HG02981 (cell line): ENCODE measurements around the gene ADGRL3.
A peak's percentile ranks its signal among the peaks of the same experiment; 100 is the strongest.
"Not testable (repeated sequence)": the region's sequence is repeated elsewhere in the genome, so short reads cannot be mapped to it uniquely, and the experiment has no call there.

Experiments
- ATAC-seq: cut with Tn5 transposase; IDR thresholded peaks from one replicate; pipeline ENCODE4 v1.9.1; 2021; ENCODE audit warnings: mild to moderate bottlenecking, moderate library complexity; ENCODE audit not compliant: unreplicated experiment

ADGRL3 gene

GRCh38 chr4:61771056-61771455 is 570.9 kb downstream of the ADGRL3 start:
- ATAC-seq = no peak

GRCh38 chr4:61772126-61772525 is 572.0 kb downstream of the ADGRL3 start:
- ATAC-seq = no peak

- no peak for ATAC-seq
Measured at GRCh38 chr4:61773655-61774245, 573.6 kb downstream of the ADGRL3 start.

GRCh38 chr4:61782133-61782532 is 582.0 kb downstream of the ADGRL3 start:
- ATAC-seq = no peak

GRCh38 chr4:61783050-61783449 is 582.9 kb downstream of the ADGRL3 start:
- ATAC-seq = peak; percentile 83

- ATAC-seq = no peak
Measured at GRCh38 chr4:61785761-61786160, 585.6 kb downstream of the ADGRL3 start.

- no peak for ATAC-seq
Measured at GRCh38 chr4:61786211-61786610, 586.1 kb downstream of the ADGRL3 start.

GRCh38 chr4:61795998-61796397 is 595.9 kb downstream of the ADGRL3 start:
- ATAC-seq = no peak

- ATAC-seq = no peak
Measured at GRCh38 chr4:61799794-61800193, 599.7 kb downstream of the ADGRL3 start.

GRCh38 chr4:61805227-61805626 is 605.1 kb downstream of the ADGRL3 start:
- no peak for ATAC-seq

GRCh38 chr4:61805979-61806378 is 605.9 kb downstream of the ADGRL3 start:
- ATAC-seq = no peak

GRCh38 chr4:61812171-61812570 is 612.0 kb downstream of the ADGRL3 start:
- no peak for ATAC-seq

- no peak for ATAC-seq
Measured at GRCh38 chr4:61817071-61817470, 616.9 kb downstream of the ADGRL3 start.

- no peak for ATAC-seq
Measured at GRCh38 chr4:61820136-61820535, 620.0 kb downstream of the ADGRL3 start.

- ATAC-seq = no peak
Measured at GRCh38 chr4:61824454-61824853, 624.3 kb downstream of the ADGRL3 start.

- no peak for ATAC-seq
Measured at GRCh38 chr4:61827907-61828391, 627.8 kb downstream of the ADGRL3 start.

GRCh38 chr4:61828960-61829359 is 628.8 kb downstream of the ADGRL3 start:
- ATAC-seq = no peak

GRCh38 chr4:61831987-61832386 is 631.9 kb downstream of the ADGRL3 start:
- no peak for ATAC-seq

- ATAC-seq = no peak
Measured at GRCh38 chr4:61837395-61837794, 637.3 kb downstream of the ADGRL3 start.

- no peak for ATAC-seq
Measured at GRCh38 chr4:61838072-61838471, 637.9 kb downstream of the ADGRL3 start.

- no peak for ATAC-seq
Measured at GRCh38 chr4:61841714-61842113, 641.6 kb downstream of the ADGRL3 start.

- no peak for ATAC-seq
Measured at GRCh38 chr4:61851126-61851525, 651.0 kb downstream of the ADGRL3 start.

GRCh38 chr4:61852105-61852504 is 652.0 kb downstream of the ADGRL3 start:
- not testable (repeated sequence) for ATAC-seq
